ENCODE results near the gene ENPP7.
A peak's percentile ranks its signal among the peaks of the same experiment; 100 is the strongest.

The ENPP7 gene

GRCh38 chr17:79729761-79730160 is 982 bp upstream of the ENPP7 start:
- peak overlapping the region; percentile 89 for H4K91ac ChIP-seq (ENCODE audit: low read depth, low read length, poor library complexity)
- no peak overlapping the region for H3K18ac ChIP-seq (ENCODE audit: low read length)
- peak overlapping the region; percentile 96 for H4K8ac ChIP-seq (ENCODE audit: low read depth, low read length)
- H3K27ac ChIP-seq (replicated peaks; ENCODE audit: low read length): no peak overlapping the region
- H3K4ac ChIP-seq (ENCODE audit: low read length): no peak overlapping the region
- H3K23ac ChIP-seq (ENCODE audit: low read depth, low read length, poor library complexity): no peak overlapping the region
- H3K14ac ChIP-seq (ENCODE audit: low read length): peak overlapping the region; percentile 75
- no peak overlapping the region for H3K9ac ChIP-seq (ENCODE audit: low read depth, low read length, poor library complexity)
- H2BK5ac ChIP-seq (ENCODE audit: low read length): no peak overlapping the region
- H2BK120ac ChIP-seq (ENCODE audit: low read depth, low read length): no peak overlapping the region
- H2AK5ac ChIP-seq (ENCODE audit: low read depth, low read length): no peak overlapping the region
- peaks cover 0 to 1% of the 10 kb centered on the region in 2 donors for H3K4me1 ChIP-seq (ENCODE audit: control insufficient read depth in 2 of 2, insufficient read depth in 1 of 2, low read depth in 1 of 2, low read length in 2 of 2)
- H2AFZ ChIP-seq (ENCODE audit: low read length): no peak overlapping the region
- H2BK15ac ChIP-seq (ENCODE audit: low read length): peak overlapping the region; percentile 52
- no peak overlapping the region for H2BK12ac ChIP-seq (ENCODE audit: low read length)
- H3K79me1 ChIP-seq (ENCODE audit: low read depth, low read length): no peaks in the 10 kb centered on the region
- DNase-seq (ENCODE audit: low spot score): no peak
- no peaks in the 10 kb centered on the region for H3K9me3 ChIP-seq (replicated peaks in 1 of 2; ENCODE audit: control insufficient read depth in 2 of 2, insufficient read depth in 1 of 2, low read depth in 1 of 2, low read length in 2 of 2)
- WGBS, 2 donors (ENCODE audit: extremely low coverage in 2 of 2, insufficient read length in 2 of 2, insufficient replicate concordance in 1 of 2): no CpG with 5 or more reads among the region's 12 CpGs
- no peaks in the 10 kb centered on the region for H3K27me3 ChIP-seq (ENCODE audit: control insufficient read depth in 3 of 3, insufficient read depth in 3 of 3, low read depth in 1 of 3, low read length in 3 of 3)
- H3K4me3 ChIP-seq (ENCODE audit: low read length in 2 of 2): no peak overlapping the region
- no peaks in the 10 kb centered on the region for H3K36me3 ChIP-seq (replicated peaks in 1 of 2; ENCODE audit: control insufficient read depth in 2 of 2, insufficient read depth in 2 of 2, low read length in 2 of 2)
- H3K4me2 ChIP-seq (ENCODE audit: insufficient read depth, low read length, poor library complexity, severe bottlenecking): no peak overlapping the region

- H4K91ac ChIP-seq (ENCODE audit: low read depth, low read length, poor library complexity): no peak overlapping the region
- peak overlapping the region; percentile 5 for H3K23ac ChIP-seq (ENCODE audit: low read depth, low read length, poor library complexity)
- H3K9me3 ChIP-seq (replicated peaks in 1 of 2; ENCODE audit: control insufficient read depth in 2 of 2, insufficient read depth in 1 of 2, low read depth in 1 of 2, low read length in 2 of 2): peaks cover 0 to 1% of the 10 kb centered on the region in 2 donors
- H2AFZ ChIP-seq (ENCODE audit: low read length): no peak overlapping the region
- no peaks in the 10 kb centered on the region for H3K27me3 ChIP-seq (ENCODE audit: control insufficient read depth in 3 of 3, insufficient read depth in 3 of 3, low read depth in 1 of 3, low read length in 3 of 3)
- H2BK5ac ChIP-seq (ENCODE audit: low read length): no peak overlapping the region
- DNase-seq (ENCODE audit: low spot score): no peak
- no peak overlapping the region for H2BK12ac ChIP-seq (ENCODE audit: low read length)
- H4K8ac ChIP-seq (ENCODE audit: low read depth, low read length): no peak overlapping the region
- no peaks in the 10 kb centered on the region for H3K36me3 ChIP-seq (replicated peaks in 1 of 2; ENCODE audit: control insufficient read depth in 2 of 2, insufficient read depth in 2 of 2, low read length in 2 of 2)
- peaks cover 0 to 1% of the 10 kb centered on the region in 2 donors for H3K4me1 ChIP-seq (ENCODE audit: control insufficient read depth in 2 of 2, insufficient read depth in 1 of 2, low read depth in 1 of 2, low read length in 2 of 2)
- H3K27ac ChIP-seq (replicated peaks; ENCODE audit: low read length): no peak overlapping the region
- H3K4me2 ChIP-seq (ENCODE audit: insufficient read depth, low read length, poor library complexity, severe bottlenecking): no peak overlapping the region
- H3K9ac ChIP-seq (ENCODE audit: low read depth, low read length, poor library complexity): no peak overlapping the region
- peak overlapping the region; percentile 28 for H2AK5ac ChIP-seq (ENCODE audit: low read depth, low read length)
- H3K79me1 ChIP-seq (ENCODE audit: low read depth, low read length): no peaks in the 10 kb centered on the region
- H3K4me3 ChIP-seq (ENCODE audit: low read length in 2 of 2): no peak overlapping the region
- H2BK15ac ChIP-seq (ENCODE audit: low read length): no peak overlapping the region
- H3K18ac ChIP-seq (ENCODE audit: low read length): peak overlapping the region; percentile 80
- no CpG with 5 or more reads among the region's 5 CpGs for WGBS, 2 donors (ENCODE audit: extremely low coverage in 2 of 2, insufficient read length in 2 of 2, insufficient replicate concordance in 1 of 2)
- no peak overlapping the region for H3K14ac ChIP-seq (ENCODE audit: low read length)
- H3K4ac ChIP-seq (ENCODE audit: low read length): no peak overlapping the region
- no peak overlapping the region for H2BK120ac ChIP-seq (ENCODE audit: low read depth, low read length)
Observed at GRCh38 chr17:79730437-79730768, 340 bp upstream of the ENPP7 start.

GRCh38 chr17:79732254-79732653 is 1.5 kb downstream of the ENPP7 start:
- Histone ChIP-seq H3K4me2 (ENCODE audit: insufficient read depth, low read length, poor library complexity, severe bottlenecking) (no peak overlapping the region), H4K8ac (ENCODE audit: low read depth, low read length) (no peak overlapping the region), H3K9me3 (replicated peaks in 1 of 2; ENCODE audit: control insufficient read depth in 2 of 2, insufficient read depth in 1 of 2, low read depth in 1 of 2, low read length in 2 of 2) (peaks cover 0 to 2% of the 10 kb centered on the region in 2 donors), H2BK5ac (ENCODE audit: low read length) (no peak overlapping the region), H2AFZ (ENCODE audit: low read length) (peak overlapping the region; percentile 45), H3K14ac (ENCODE audit: low read length) (no peak overlapping the region), H3K27ac (replicated peaks; ENCODE audit: low read length) (no peak overlapping the region), H2BK12ac (ENCODE audit: low read length) (no peak overlapping the region), H3K4me3 (ENCODE audit: low read length in 2 of 2) (no peak overlapping the region), H3K4ac (ENCODE audit: low read length) (no peak overlapping the region), H3K36me3 (replicated peaks in 1 of 2; ENCODE audit: control insufficient read depth in 2 of 2, insufficient read depth in 2 of 2, low read length in 2 of 2) (no peaks in the 10 kb centered on the region), H2AK5ac (ENCODE audit: low read depth, low read length) (no peak overlapping the region), H3K23ac (ENCODE audit: low read depth, low read length, poor library complexity) (no peak overlapping the region), H4K91ac (ENCODE audit: low read depth, low read length, poor library complexity) (no peak overlapping the region), H3K9ac (ENCODE audit: low read depth, low read length, poor library complexity) (no peak overlapping the region), H3K79me1 (ENCODE audit: low read depth, low read length) (no peaks in the 10 kb centered on the region), H2BK15ac (ENCODE audit: low read length) (no peak overlapping the region), H3K4me1 (ENCODE audit: control insufficient read depth in 2 of 2, insufficient read depth in 1 of 2, low read depth in 1 of 2, low read length in 2 of 2) (peaks cover 0 to 3% of the 10 kb centered on the region in 2 donors), H3K18ac (ENCODE audit: low read length) (no peak overlapping the region), H3K27me3 (ENCODE audit: control insufficient read depth in 3 of 3, insufficient read depth in 3 of 3, low read depth in 1 of 3, low read length in 3 of 3) (no peaks in the 10 kb centered on the region), H2BK120ac (ENCODE audit: low read depth, low read length) (no peak overlapping the region)
- DNase-seq (ENCODE audit: low spot score): no peak
- no CpG with 5 or more reads among the region's 10 CpGs for WGBS, 2 donors (ENCODE audit: extremely low coverage in 2 of 2, insufficient read length in 2 of 2, insufficient replicate concordance in 1 of 2)

- peaks cover 0 to 6% (median 0%) of the 10 kb centered on the region in 3 experiments for H3K27me3 ChIP-seq (ENCODE audit: control insufficient read depth in 3 of 3, insufficient read depth in 3 of 3, low read depth in 1 of 3, low read length in 3 of 3)
- H3K79me1 ChIP-seq (ENCODE audit: low read depth, low read length): no peaks in the 10 kb centered on the region
- peaks cover 2 to 4% of the 10 kb centered on the region in 2 donors for H3K4me1 ChIP-seq (ENCODE audit: control insufficient read depth in 2 of 2, insufficient read depth in 1 of 2, low read depth in 1 of 2, low read length in 2 of 2)
- H3K36me3 ChIP-seq (replicated peaks in 1 of 2; ENCODE audit: control insufficient read depth in 2 of 2, insufficient read depth in 2 of 2, low read length in 2 of 2): no peaks in the 10 kb centered on the region
- H3K9me3 ChIP-seq (replicated peaks in 1 of 2; ENCODE audit: control insufficient read depth in 2 of 2, insufficient read depth in 1 of 2, low read depth in 1 of 2, low read length in 2 of 2): peaks cover 0 to 2% of the 10 kb centered on the region in 2 donors
- H3K18ac ChIP-seq (ENCODE audit: low read length): peak overlapping the region; percentile 83
- peak overlapping the region; percentile 58 for H2BK12ac ChIP-seq (ENCODE audit: low read length)
- no peak overlapping the region for H4K91ac ChIP-seq (ENCODE audit: low read depth, low read length, poor library complexity)
- H3K23ac ChIP-seq (ENCODE audit: low read depth, low read length, poor library complexity): peak overlapping the region; percentile 65
- no peak overlapping the region for H3K9ac ChIP-seq (ENCODE audit: low read depth, low read length, poor library complexity)
- peak overlapping the region; percentile 82 for H3K14ac ChIP-seq (ENCODE audit: low read length)
- no peak overlapping the region for H3K4me2 ChIP-seq (ENCODE audit: insufficient read depth, low read length, poor library complexity, severe bottlenecking)
- peak overlapping the region in 1 of 2 donors; percentile 19 for H3K4me3 ChIP-seq (ENCODE audit: low read length in 2 of 2)
- no peak overlapping the region for H4K8ac ChIP-seq (ENCODE audit: low read depth, low read length)
- H3K27ac ChIP-seq (replicated peaks; ENCODE audit: low read length): no peak overlapping the region
- H2BK15ac ChIP-seq (ENCODE audit: low read length): peak overlapping the region; percentile 85
- H2BK5ac ChIP-seq (ENCODE audit: low read length): peak overlapping the region; percentile 53
- peak overlapping the region; percentile 95 for H2AK5ac ChIP-seq (ENCODE audit: low read depth, low read length)
- no peak overlapping the region for H3K4ac ChIP-seq (ENCODE audit: low read length)
- peak overlapping the region; percentile 45 for H2AFZ ChIP-seq (ENCODE audit: low read length)
- no peak overlapping the region for H2BK120ac ChIP-seq (ENCODE audit: low read depth, low read length)
- no CpG with 5 or more reads among the region's 35 CpGs for WGBS, 2 donors (ENCODE audit: extremely low coverage in 2 of 2, insufficient read length in 2 of 2, insufficient replicate concordance in 1 of 2)
- DNase-seq (ENCODE audit: low spot score): no peak
Observed at GRCh38 chr17:79732804-79733691, 2.3 kb downstream of the ENPP7 start.
